H1 (cell line): ENCODE data around the gene NIN. TPM values are rescaled to one million over a fixed set of nuclear protein-coding genes. Genes with fewer than 3 reads are reported as not detected.

Experiments used
- CTCF ChIP-seq, 3 experiments: IDR thresholded peaks; 1 replicate in 2 of 3; 2 replicates in 1 of 3; pipeline versions ENCODE4 v1.5.1 to v1.6.1; 2011; ENCODE audit warnings: low read length in 3 of 3, mild to moderate bottlenecking in 3 of 3, inconsistent platforms in 2 of 3, low read depth in 1 of 3, moderate library complexity in 1 of 3; ENCODE audit not compliant: insufficient read depth in 1 of 3; ENCODE audit errors: control extremely low read depth in 1 of 3
- SAP30 ChIP-seq: fragments of 300-600 bp; sonication (generic); IDR thresholded peaks from 2 replicates; pipeline ENCODE4 v1.7.1; 2012; ENCODE audit warnings: low read length, moderate library complexity, mild to moderate bottlenecking, inconsistent platforms; ENCODE audit not compliant: insufficient read depth, insufficient replicate concordance
- polyA plus RNA-seq, 7 experiments: library from polyadenylated mRNA; depleted of rRNA in 3 of 7; stranded (reverse) in 5 of 7; unstranded in 2 of 7; fragments of >200 nt in 5 of 7; fragments of 200-250 nt in 2 of 7; gene quantifications; 1 replicate in 5 of 7; 2 replicates in 1 of 7; 4 replicates in 1 of 7; pipeline versions ENCODE4 v1.2.1 to v1.2.3, GENCODE V29; 2011 to 2013; ENCODE audit warnings: missing spikeins in 2 of 7, mixed read lengths in 2 of 7
- total RNA-seq: library from RNA; stranded (reverse); fragmentation: NEBNext Ultra II Directional; extraction: Animal tissue kit (Norgen Biotek cat#: 25700); gene quantifications from 2 replicates; pipeline ENCODE4 v1.2.1, GENCODE V29; 2021

The NIN gene
- total and polyA plus RNA-seq, 2 of the 8 experiments (the other 6 are each of a cell fraction or from before 2014, with no cell fraction given): 3.2 to 21.3 TPM

- TF ChIP-seq SAP30 (no peak), CTCF (IDR thresholded peaks at IDR 0.05; ENCODE audit: control extremely low read depth in 1 of 3, insufficient read depth in 1 of 3, low read depth in 1 of 3, low read length in 3 of 3) (no peak)
- TF ChIP-seq, all 59 proteins: peak for 0
Measured at GRCh38 chr14:50711043-50711442, 119.9 kb downstream of the NIN start (continued).
